ENCODE measurements around the gene B3GNT5. TPM values are rescaled to one million over a fixed set of nuclear protein-coding genes. Genes with fewer than 3 reads are reported as not detected.

Gene B3GNT5
- total and polyA plus RNA-seq, 9 of the 15 experiments (the other 6 are each of a cell fraction or from before 2014, with no cell fraction given): 8.8 to 23.8 (median 14.4) TPM

- TF ChIP-seq ZNF316 (IDR thresholded peaks at IDR 0.05): no peak
- no peak for TF ChIP-seq HDAC6 (IDR thresholded peaks at IDR 0.05; ENCODE audit: low read depth, low read length)
- no peak for TF ChIP-seq ZNF24 (IDR thresholded peaks at IDR 0.05)
Measured at GRCh38 chr3:183293966-183294365, 40.9 kb downstream of the B3GNT5 start (continued).

GRCh38 chr3:183295211-183295610 lies 42.2 kb downstream of the B3GNT5 start:
- H3K9ac ChIP-seq (ENCODE audit: insufficient read depth in 1 of 2, low read depth in 2 of 2, low read length in 2 of 2): no peak overlapping the region
- in situ Hi-C loops (cut with MboI) (no loop called here), intact Hi-C loops (cut with micrococcal nuclease) (no loop called here)
- DNase-seq (ENCODE audit: extremely low read depth in 1 of 4, low spot score in 3 of 4) (no peak), FAIRE-seq (no peak), ATAC-seq (no peak)
- H3K4me2 ChIP-seq (ENCODE audit: insufficient read depth, low read length): no peak overlapping the region
- CTCF ChIA-PET (ENCODE audit: low intra/inter-chr PET ratio): no interaction called here
- TF ChIP-seq CEBPG (CRISPR knock-in tag; IDR thresholded peaks at IDR 0.05): peak; percentile 44
- peak; percentile 86 to 92 for TF ChIP-seq CEBPG (tag; conservative IDR thresholded peaks at IDR 0.05 in 1 of 2, IDR thresholded peaks at IDR 0.05 in 1 of 2)
- TF ChIP-seq CEBPB (tag; IDR thresholded peaks at IDR 0.05): peak; percentile 77
- no peak for TF ChIP-seq ZNF551 (CRISPR knock-in tag; IDR thresholded peaks at IDR 0.05)
- TF ChIP-seq CTBP1 (IDR thresholded peaks at IDR 0.05; ENCODE audit: borderline replicate concordance): peak; percentile 50; the same call in 1 of the 2 replicates
- TF ChIP-seq PKNOX1 (IDR thresholded peaks at IDR 0.05): no peak
- peak; percentile 16; the same call in 1 of the 2 replicates for TF ChIP-seq L3MBTL2 (IDR thresholded peaks at IDR 0.05)
- TF ChIP-seq TRIM24 (IDR thresholded peaks at IDR 0.05): peak; percentile 31 to 50; a peak in 2 of 4 replicates
- POLR2A ChIA-PET: interaction anchor here (0.8 kb wide), 1 partner anchor 12 kb away, joined by 5 read pairs; no protein-coding TSS in a partner anchor
- 13% methylated on average over 3 of the region's 3 CpGs for WGBS (ENCODE audit: insufficient coverage, low coverage, missing lambda C conversion rate)
- H3K27ac ChIP-seq (ENCODE audit: extremely low read depth, low read depth, low read length): no peak overlapping the region
- peaks cover 6 to 8% of the 10 kb centered on the region in 2 experiments; a peak in 2 of 5 replicates for H3K4me1 ChIP-seq (replicated peaks in 1 of 2; ENCODE audit: control insufficient read depth in 2 of 2, insufficient read depth in 2 of 2, low read length in 2 of 2)
- H4K20me1 ChIP-seq (replicated peaks; ENCODE audit: control insufficient read depth, insufficient read depth, low read length): no peaks in the 10 kb centered on the region
- H3K9me1 ChIP-seq (ENCODE audit: control insufficient read depth, insufficient read depth, low read length): no peaks in the 10 kb centered on the region
- H2AFZ ChIP-seq (ENCODE audit: low read depth, low read length): no peak overlapping the region
- no peak overlapping the region for H3K4me3 ChIP-seq
- H3K27me3 ChIP-seq (ENCODE audit: control insufficient read depth in 2 of 2, insufficient read depth in 2 of 2, low read length in 2 of 2): no peaks in the 10 kb centered on the region
- no TSS peak for BruUV-seq (replicated peaks)
- H3K9me3 ChIP-seq (replicated peaks; ENCODE audit: control insufficient read depth, insufficient read depth, low read depth, low read length): no peaks in the 10 kb centered on the region
- H3K36me3 ChIP-seq (ENCODE audit: control insufficient read depth, insufficient read depth, low read length): peaks cover 24% of the 10 kb centered on the region; the same call in 2 of the 3 replicates
- H3K79me2 ChIP-seq (ENCODE audit: control insufficient read depth, insufficient read depth, low read length): no peaks in the 10 kb centered on the region; the same call in 2 of the 3 replicates
